ENCODE results near the gene RBFA. TPM values are rescaled to one million over a fixed set of nuclear protein-coding genes. Genes with fewer than 3 reads are reported as not detected.

The RBFA gene
- total and polyA plus RNA-seq, 2 of the 13 experiments (the other 11 are each of a cell fraction or from before 2014, with no cell fraction given): 29.7 to 42.4 TPM

- no peak for TF ChIP-seq ZNF432 (CRISPR knock-in tag; IDR thresholded peaks at IDR 0.05; ENCODE audit: borderline replicate concordance)
- TF ChIP-seq, protein P1, sequence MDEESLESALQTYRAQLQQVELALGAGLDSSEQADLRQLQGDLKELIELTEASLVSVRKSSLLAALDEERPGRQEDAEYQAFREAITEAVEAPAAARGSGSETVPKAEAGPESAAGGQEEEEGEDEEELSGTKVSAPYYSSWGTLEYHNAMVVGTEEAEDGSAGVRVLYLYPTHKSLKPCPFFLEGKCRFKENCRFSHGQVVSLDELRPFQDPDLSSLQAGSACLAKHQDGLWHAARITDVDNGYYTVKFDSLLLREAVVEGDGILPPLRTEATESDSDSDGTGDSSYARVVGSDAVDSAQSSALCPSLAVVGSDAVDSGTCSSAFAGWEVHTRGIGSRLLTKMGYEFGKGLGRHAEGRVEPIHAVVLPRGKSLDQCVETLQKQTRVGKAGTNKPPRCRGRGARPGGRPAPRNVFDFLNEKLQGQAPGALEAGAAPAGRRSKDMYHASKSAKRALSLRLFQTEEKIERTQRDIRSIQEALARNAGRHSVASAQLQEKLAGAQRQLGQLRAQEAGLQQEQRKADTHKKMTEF (CRISPR knock-in tag; IDR thresholded peaks at IDR 0.05): peak; percentile 80; the same call in 1 of the 2 replicates
- TF ChIP-seq HMGXB3 (CRISPR knock-in tag; IDR thresholded peaks at IDR 0.05; ENCODE audit: borderline replicate concordance): no peak
- TF ChIP-seq NFYB (CRISPR knock-in tag; IDR thresholded peaks at IDR 0.05): no peak
- TF ChIP-seq AHDC1 (CRISPR knock-in tag; IDR thresholded peaks at IDR 0.05; ENCODE audit: borderline replicate concordance): no peak
- TF ChIP-seq SIN3A (IDR thresholded peaks at IDR 0.05; ENCODE audit: borderline replicate concordance, low read depth, low read length): peak; percentile 88
- TF ChIP-seq MZF1 (CRISPR knock-in tag; IDR thresholded peaks at IDR 0.05; ENCODE audit: borderline replicate concordance): no peak
- no peak for TF ChIP-seq PCBP2 (optimal IDR thresholded peaks at IDR 0.05; ENCODE audit: low read depth, low read length, poor library complexity, severe bottlenecking)
- TF ChIP-seq ZNF17 (CRISPR knock-in tag; IDR thresholded peaks at IDR 0.05): no peak
- no peak for TF ChIP-seq BRD4 (CRISPR knock-in tag; IDR thresholded peaks at IDR 0.05)
- TF ChIP-seq NFE2L1 (CRISPR knock-in tag; IDR thresholded peaks at IDR 0.05; ENCODE audit: borderline replicate concordance): no peak
- peak; percentile 94 for TF ChIP-seq SAP130 (CRISPR knock-in tag; IDR thresholded peaks at IDR 0.05; ENCODE audit: low read depth)
- TF ChIP-seq ZNF691 (CRISPR knock-in tag; IDR thresholded peaks at IDR 0.05; ENCODE audit: borderline replicate concordance, low read depth): peak; percentile 59
- no peak for TF ChIP-seq ONECUT2 (CRISPR knock-in tag; IDR thresholded peaks at IDR 0.05)
- peak; percentile 77; the same call in 1 of the 2 replicates for TF ChIP-seq MTF2 (CRISPR knock-in tag; IDR thresholded peaks at IDR 0.05; ENCODE audit: borderline replicate concordance)
- TF ChIP-seq FOXA3 (CRISPR knock-in tag; IDR thresholded peaks at IDR 0.05): peak; percentile 25; the same call in 1 of the 2 replicates
Observed at GRCh38 chr18:80034068-80034851, at the start of gene RBFA (continued).

Data from HepG2 (cell line).